Chondrocyte (in vitro differentiated cells): ENCODE data around the gene DPYSL5. TPM values are rescaled to one million over a fixed set of nuclear protein-coding genes. Genes with fewer than 3 reads are reported as not detected.

Experiments used
- DNase-seq: peaks from one replicate; pipeline ENCODE4 v3.0.0; 2021; ENCODE audit warnings: mixed read lengths, low spot score
- H3K27ac Mint-ChIP-seq: one replicate; pipeline ENCODE4 v1.8.0; 2021; ENCODE audit warnings: mild to moderate bottlenecking, moderate library complexity, mixed read lengths; ENCODE audit not compliant: unreplicated experiment
- H3K27me3 Mint-ChIP-seq: 2 replicates; pipeline ENCODE4 v1.8.0; 2021; ENCODE audit warnings: low read depth, mixed read lengths
- H3K36me3 Mint-ChIP-seq: 2 replicates; pipeline ENCODE4 v1.8.0; 2021; ENCODE audit warnings: low read depth, mixed read lengths
- H3K4me1 Mint-ChIP-seq: 2 replicates; pipeline ENCODE4 v1.8.0; 2021; ENCODE audit warnings: low read depth, mild to moderate bottlenecking, mixed read lengths
- H3K4me3 Mint-ChIP-seq: one replicate; pipeline ENCODE4 v1.8.0; 2021; ENCODE audit warnings: mild to moderate bottlenecking, moderate library complexity, mixed read lengths; ENCODE audit not compliant: unreplicated experiment
- H3K9me3 Mint-ChIP-seq: 2 replicates; pipeline ENCODE4 v1.8.0; 2021; ENCODE audit warnings: low read depth, mixed read lengths
- CTCF ChIP-seq: fragments of 200-600 bp; sonication (generic); IDR thresholded peaks from 2 replicates; pipeline ENCODE4 v1.5.0; 2021; ENCODE audit warnings: antibody characterized with exemption, mild to moderate bottlenecking, moderate library complexity
- total RNA-seq: library from RNA; stranded (reverse); gene quantifications from 3 replicates; pipeline ENCODE4 v1.2.1, GENCODE V29; 2021

Gene DPYSL5
- total RNA-seq, 1 donor from 2014 or later = 0.25 TPM

- Mint-ChIP-seq H3K4me3 (no peak overlapping the region), H3K27ac (no peak overlapping the region), H3K9me3 (peaks cover 9% of the 10 kb centered on the region)
Observed at GRCh38 chr2:26901326-26902183, 53.6 kb downstream of the DPYSL5 start.

GRCh38 chr2:26903676-26904075 lies 55.7 kb downstream of the DPYSL5 start:
- H3K27me3 Mint-ChIP-seq = peaks cover 9% of the 10 kb centered on the region
- H3K4me3 Mint-ChIP-seq = no peak overlapping the region
- H3K27ac Mint-ChIP-seq = no peak overlapping the region
- H3K9me3 Mint-ChIP-seq = no peaks in the 10 kb centered on the region
- no peak for TF ChIP-seq CTCF
- peaks cover 3% of the 10 kb centered on the region for H3K4me1 Mint-ChIP-seq
- no peak for DNase-seq
- no peaks in the 10 kb centered on the region for H3K36me3 Mint-ChIP-seq

More at GRCh38 chr2:26901326-26902183, 53.6 kb downstream of the DPYSL5 start:
- DNase-seq = no peak
- Mint-ChIP-seq H3K4me1 (peaks cover 3% of the 10 kb centered on the region), H3K27me3 (peaks cover 17% of the 10 kb centered on the region), H3K36me3 (peaks cover 2% of the 10 kb centered on the region)
- no peak for TF ChIP-seq CTCF

- Mint-ChIP-seq H3K27me3 (peaks cover 11% of the 10 kb centered on the region), H3K4me1 (peaks cover 3% of the 10 kb centered on the region), H3K4me3 (no peak overlapping the region), H3K36me3 (no peaks in the 10 kb centered on the region), H3K27ac (no peak overlapping the region), H3K9me3 (no peaks in the 10 kb centered on the region)
- no peak for DNase-seq
- TF ChIP-seq CTCF = no peak
Observed at GRCh38 chr2:26904839-26905238, 56.9 kb downstream of the DPYSL5 start.

GRCh38 chr2:26905341-26906198 lies 57.6 kb downstream of the DPYSL5 start:
- H3K36me3 Mint-ChIP-seq = no peaks in the 10 kb centered on the region
- DNase-seq = no peak
- peaks cover 13% of the 10 kb centered on the region for H3K27me3 Mint-ChIP-seq
- H3K9me3 Mint-ChIP-seq = peaks cover under 1% of the 10 kb centered on the region
- no peak overlapping the region for H3K27ac Mint-ChIP-seq
- H3K4me3 Mint-ChIP-seq = no peak overlapping the region
- peaks cover 3% of the 10 kb centered on the region for H3K4me1 Mint-ChIP-seq
- TF ChIP-seq CTCF = no peak

- Mint-ChIP-seq H3K4me1 (peaks cover 6% of the 10 kb centered on the region), H3K9me3 (peaks cover 2% of the 10 kb centered on the region), H3K27me3 (peaks cover 14% of the 10 kb centered on the region), H3K36me3 (peaks cover 1% of the 10 kb centered on the region), H3K4me3 (no peak overlapping the region), H3K27ac (no peak overlapping the region)
- TF ChIP-seq CTCF = no peak
- no peak for DNase-seq
Observed at GRCh38 chr2:26907416-26907815, 59.5 kb downstream of the DPYSL5 start.
